Bronchial epithelial cell (primary cell): Measurements from ENCODE around the gene OR6V1. TPM values are rescaled to one million over a fixed set of nuclear protein-coding genes. Genes with fewer than 3 reads are reported as not detected.

Source experiments
- DNase-seq: peaks from one replicate; pipeline ENCODE4 v3.0.0-alpha.2; 2010; ENCODE audit warnings: low read depth
- FAIRE-seq: peaks from 2 replicates; lab custom pipeline; 2011; peaks lifted over from hg19 to GRCh38; lab: Jason Lieb, UNC
- H3K27me3 ChIP-seq: 2 replicates; pipeline ENCODE4 v1.5.1; 2011; ENCODE audit warnings: low read length; ENCODE audit not compliant: control insufficient read depth, insufficient read depth
- H3K36me3 ChIP-seq: 2 replicates; pipeline ENCODE4 v1.5.1; 2011; ENCODE audit warnings: low read length; ENCODE audit not compliant: control insufficient read depth, insufficient read depth
- H3K4me3 ChIP-seq: 2 replicates; pipeline ENCODE4 v1.5.1; 2011; ENCODE audit warnings: mild to moderate bottlenecking, low read depth, low read length, control low read depth
- total RNA-seq: library from RNA; depleted of rRNA; stranded (reverse); fragments of >200 nt; gene quantifications from 2 replicates; pipeline ENCODE4 v1.2.1, GENCODE V29; 2014
- TF ChIP-seq, protein P1 (sequence below): IDR thresholded peaks from 2 replicates; pipeline ENCODE4 v1.5.1; 2011; ENCODE audit warnings: mild to moderate bottlenecking, moderate library complexity, low read length, control low read depth, inconsistent platforms; ENCODE audit not compliant: insufficient read depth, severe bottlenecking

Gene OR6V1
- total RNA-seq, 1 donor from 2014 or later = not detected

DNA sequence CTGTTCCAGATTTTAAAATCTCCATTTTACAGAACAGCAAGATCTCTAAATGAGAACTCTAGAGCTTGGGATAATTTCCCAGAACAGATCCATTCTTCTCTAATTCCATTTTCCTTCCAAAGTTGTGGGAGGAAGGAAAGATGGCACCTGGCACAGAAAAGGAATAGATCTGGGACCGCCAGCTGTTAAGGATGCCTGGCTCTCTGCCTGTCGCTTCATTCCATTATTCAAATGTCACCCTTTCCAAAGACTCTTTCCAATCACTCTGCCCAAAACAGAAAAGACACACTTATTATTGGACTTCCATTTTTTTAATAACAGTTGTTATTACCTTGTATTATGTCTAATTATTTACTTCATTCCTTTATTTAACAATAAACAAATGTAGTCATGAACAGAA is 24.5 kb upstream of the OR6V1 start:
- no peaks in the 10 kb centered on the region for H3K27me3 ChIP-seq
- TF ChIP-seq, protein P1, sequence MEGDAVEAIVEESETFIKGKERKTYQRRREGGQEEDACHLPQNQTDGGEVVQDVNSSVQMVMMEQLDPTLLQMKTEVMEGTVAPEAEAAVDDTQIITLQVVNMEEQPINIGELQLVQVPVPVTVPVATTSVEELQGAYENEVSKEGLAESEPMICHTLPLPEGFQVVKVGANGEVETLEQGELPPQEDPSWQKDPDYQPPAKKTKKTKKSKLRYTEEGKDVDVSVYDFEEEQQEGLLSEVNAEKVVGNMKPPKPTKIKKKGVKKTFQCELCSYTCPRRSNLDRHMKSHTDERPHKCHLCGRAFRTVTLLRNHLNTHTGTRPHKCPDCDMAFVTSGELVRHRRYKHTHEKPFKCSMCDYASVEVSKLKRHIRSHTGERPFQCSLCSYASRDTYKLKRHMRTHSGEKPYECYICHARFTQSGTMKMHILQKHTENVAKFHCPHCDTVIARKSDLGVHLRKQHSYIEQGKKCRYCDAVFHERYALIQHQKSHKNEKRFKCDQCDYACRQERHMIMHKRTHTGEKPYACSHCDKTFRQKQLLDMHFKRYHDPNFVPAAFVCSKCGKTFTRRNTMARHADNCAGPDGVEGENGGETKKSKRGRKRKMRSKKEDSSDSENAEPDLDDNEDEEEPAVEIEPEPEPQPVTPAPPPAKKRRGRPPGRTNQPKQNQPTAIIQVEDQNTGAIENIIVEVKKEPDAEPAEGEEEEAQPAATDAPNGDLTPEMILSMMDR = no peak
- DNase-seq (no peak), FAIRE-seq (no peak)
- no peak overlapping the region for H3K4me3 ChIP-seq
- no peaks in the 10 kb centered on the region for H3K36me3 ChIP-seq

DNA sequence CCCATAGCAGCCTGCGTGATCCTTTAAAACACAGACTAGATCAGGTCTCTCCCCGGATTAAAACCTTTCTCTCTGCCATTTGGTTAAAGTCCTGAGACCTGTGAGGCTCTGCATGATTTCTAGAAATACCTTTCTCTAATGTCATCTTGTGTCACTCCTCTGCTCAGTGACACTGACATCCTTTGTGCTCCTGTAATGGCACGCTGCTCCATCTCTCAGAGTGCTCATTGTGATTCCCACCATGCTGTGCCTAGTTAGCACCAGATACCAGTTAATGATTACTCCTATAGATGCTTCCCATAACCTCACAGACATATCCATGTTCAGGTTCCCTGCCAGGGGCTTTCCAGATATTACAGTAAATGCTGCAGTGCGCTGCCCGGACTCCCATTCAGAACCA is 13.5 kb upstream of the OR6V1 start:
- no peak for FAIRE-seq
- Histone ChIP-seq H3K36me3 (no peaks in the 10 kb centered on the region), H3K27me3 (no peaks in the 10 kb centered on the region), H3K4me3 (no peak overlapping the region)
- no peak for DNase-seq
- TF ChIP-seq, protein P1 = no peak

DNA sequence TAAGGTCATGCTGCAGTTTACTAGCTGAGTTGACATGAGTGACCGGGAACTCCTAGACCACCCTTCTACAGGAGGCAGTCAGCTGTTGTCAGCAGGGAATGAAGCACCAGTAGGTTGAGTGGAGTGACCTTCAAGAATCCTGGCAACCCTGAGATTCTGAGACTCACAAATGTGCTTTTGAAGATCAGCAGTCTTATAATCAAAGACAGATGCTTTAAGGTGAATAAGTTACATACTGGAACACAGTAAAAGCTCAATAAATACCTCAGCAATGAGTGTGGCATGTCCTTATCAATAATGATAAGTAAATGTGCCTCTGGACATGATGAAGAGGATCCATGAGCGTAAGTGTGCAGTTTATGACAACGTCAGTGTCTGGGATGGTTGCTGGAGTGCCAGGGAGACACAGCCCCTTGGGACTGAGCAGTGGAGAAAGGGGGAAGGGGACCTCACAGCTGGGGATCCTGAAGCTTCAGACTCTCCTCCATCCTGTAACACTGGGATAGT is 11.9 kb upstream of the OR6V1 start:
- DNase-seq (no peak), FAIRE-seq (no peak)
- H3K36me3 ChIP-seq = no peaks in the 10 kb centered on the region
- no peaks in the 10 kb centered on the region for H3K27me3 ChIP-seq
- no peak overlapping the region for H3K4me3 ChIP-seq
- TF ChIP-seq, protein P1 = no peak

DNA sequence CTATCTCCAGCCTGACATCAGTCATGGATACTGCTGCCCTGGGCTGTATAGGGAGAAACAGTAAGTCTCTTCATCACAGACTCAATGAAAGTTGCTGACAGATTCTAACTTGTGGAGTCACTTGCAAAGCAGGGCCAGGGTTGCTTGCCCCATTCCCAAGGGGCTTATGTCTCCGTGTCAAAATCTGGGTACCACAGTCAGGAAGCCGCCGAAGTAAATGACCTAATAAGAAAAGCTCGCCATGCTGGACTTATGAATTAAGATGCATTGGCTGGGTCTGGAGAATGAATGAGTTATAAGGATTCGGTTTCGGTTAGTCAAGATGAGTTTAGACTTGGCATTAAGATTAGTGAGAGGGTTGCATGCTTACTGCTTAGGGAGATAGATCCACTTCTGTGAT is 10.8 kb upstream of the OR6V1 start:
- H3K36me3 ChIP-seq = no peaks in the 10 kb centered on the region
- no peaks in the 10 kb centered on the region for H3K27me3 ChIP-seq
- DNase-seq = no peak
- no peak overlapping the region for H3K4me3 ChIP-seq
- TF ChIP-seq, protein P1 = no peak
- FAIRE-seq = no peak

DNA sequence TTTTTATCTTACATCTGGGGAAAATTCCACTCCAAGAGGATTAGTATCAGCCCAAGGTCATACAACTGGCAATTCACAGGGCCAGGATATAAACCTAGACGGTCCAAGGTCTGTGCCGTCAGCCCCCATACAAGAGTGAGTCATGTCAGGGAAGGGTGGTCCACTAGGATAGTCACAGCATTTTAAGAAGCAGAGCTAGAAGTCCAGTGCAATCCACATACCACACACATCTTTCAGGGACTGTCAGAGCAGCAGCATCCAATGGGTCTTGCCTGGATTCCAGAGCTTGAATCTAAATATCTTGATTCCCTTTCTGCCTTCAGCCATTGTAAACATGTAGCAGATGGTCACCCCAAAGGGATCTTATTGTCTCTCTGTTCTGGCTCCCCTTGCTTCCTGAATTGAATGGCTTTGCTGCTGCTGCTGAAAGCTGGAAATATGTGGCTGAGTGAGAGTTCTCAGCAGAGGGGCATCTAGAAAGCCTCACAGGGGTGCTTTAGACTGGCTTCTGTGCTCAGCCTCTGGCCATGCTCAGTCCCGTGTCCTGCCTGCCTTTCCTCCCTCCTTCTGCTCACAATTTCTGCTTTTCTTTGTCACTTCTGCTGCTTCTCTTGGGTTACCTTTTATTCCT is 9.9 kb upstream of the OR6V1 start:
- TF ChIP-seq, protein P1 = no peak
- Histone ChIP-seq H3K36me3 (no peaks in the 10 kb centered on the region), H3K27me3 (no peaks in the 10 kb centered on the region), H3K4me3 (no peak overlapping the region)
- FAIRE-seq (no peak), DNase-seq (no peak)
